GM23338 (cell line): ENCODE data around the gene PAFAH2.

Experiments
- CREB1 ChIP-seq: fragments of 250-450 bp; sonication (Bioruptor Pico); IDR thresholded peaks from 2 replicates; pipeline ENCODE4 v1.5.0; 2020; ENCODE audit warnings: low read depth, mild to moderate bottlenecking, moderate library complexity
- CTCF ChIP-seq, 2 experiments: fragments of 200-600 bp in 1 of 2; sonication (generic) in 1 of 2; conservative IDR thresholded peaks; 2 replicates each; pipeline versions ENCODE4 v1.5.1 to v1.6.1; 2016 to 2017; ENCODE audit warnings: antibody characterized with exemption in 2 of 2, low read depth in 2 of 2, mild to moderate bottlenecking in 2 of 2, moderate library complexity in 1 of 2
- EZH2 ChIP-seq: fragments of 200-600 bp; sonication (generic); IDR thresholded peaks from one replicate; pipeline ENCODE4 v1.8.0; 2017; ENCODE audit warnings: antibody characterized with exemption, mild to moderate bottlenecking, low read depth; ENCODE audit not compliant: unreplicated experiment
- EZH2phosphoT487 ChIP-seq: fragments of 200-600 bp; sonication (generic); IDR thresholded peaks from one replicate; pipeline ENCODE4 v1.8.1; 2018; ENCODE audit warnings: antibody characterized with exemption; ENCODE audit not compliant: unreplicated experiment
- JUNB ChIP-seq: IDR thresholded peaks from one replicate; pipeline ENCODE4 v1.6.1; 2016; ENCODE audit warnings: antibody characterized with exemption; ENCODE audit not compliant: unreplicated experiment
- NANOG ChIP-seq: IDR thresholded peaks from 2 replicates; pipeline ENCODE4 v1.6.1; 2016; ENCODE audit warnings: antibody characterized with exemption, borderline replicate concordance
- POLR2AphosphoS5 ChIP-seq: IDR thresholded peaks from 2 replicates; pipeline ENCODE4 v1.6.1; 2016; ENCODE audit warnings: antibody characterized with exemption, low read depth
- REST ChIP-seq: IDR thresholded peaks from one replicate; pipeline ENCODE4 v1.6.1; 2018; ENCODE audit warnings: antibody characterized with exemption; ENCODE audit not compliant: unreplicated experiment
- ZNF114 ChIP-seq: fragments of 250-450 bp; sonication (Bioruptor Pico); IDR thresholded peaks from 2 replicates; pipeline ENCODE4 v1.5.0; 2020; ENCODE audit warnings: mild to moderate bottlenecking, moderate library complexity
- ZNF462 ChIP-seq: fragments of 250-450 bp; sonication (Bioruptor Pico); IDR thresholded peaks from 2 replicates; pipeline ENCODE4 v1.5.0; 2020; ENCODE audit warnings: mild to moderate bottlenecking, moderate library complexity

- TF ChIP-seq CTCF (conservative IDR thresholded peaks at IDR 0.05; ENCODE audit: low read depth in 2 of 2): no peak
- no peak for TF ChIP-seq POLR2AphosphoS5
- TF ChIP-seq EZH2: no peak
- no peak for TF ChIP-seq JUNB
- TF ChIP-seq EZH2phosphoT487: no peak
- no peak for TF ChIP-seq NANOG
- TF ChIP-seq REST: no peak
- TF ChIP-seq ZNF462 (CRISPR knock-in tag): no peak
- TF ChIP-seq ZNF114 (CRISPR knock-in tag): no peak
- TF ChIP-seq CREB1: no peak
Observed at GRCh38 chr1:26016258-26016952, 18.5 kb upstream of the PAFAH2 start.
